HEK293 (cell line): Measurements from ENCODE around the gene WASF2.

Experiments used
- CTCF ChIA-PET: fragments of 350-600 bp; formaldehyde crosslinking; extraction: SDS; loops from one replicate; lab custom pipeline; 2021; ENCODE audit warnings: antibody characterized with exemption; lab: Yijun Ruan, JAX
- POLR2A ChIA-PET: fragments of 300-600 bp; formaldehyde crosslinking; extraction: SDS; loops from one replicate; lab custom pipeline; 2020; ENCODE audit warnings: antibody characterized with exemption, inconsistent platforms; lab: Yijun Ruan, JAX
- H3K27ac ChIP-seq: fragments of 200-500 bp; sonication (Bioruptor generic); 2 replicates; pipeline ENCODE4 v1.5.1; 2014; ENCODE audit warnings: low read depth, low read length, control low read depth, inconsistent platforms; ENCODE audit errors: extremely low read depth
- H3K36me3 ChIP-seq, 2 experiments: fragments of 200-500 bp in 1 of 2; sonication (Bioruptor generic) in 1 of 2; 1 replicate in 1 of 2; 2 replicates in 1 of 2; pipeline ENCODE4 v1.5.1; 2014 to 2017; ENCODE audit warnings: inconsistent platforms in 2 of 2, low read length in 2 of 2; ENCODE audit not compliant: control insufficient read depth in 2 of 2, insufficient read depth in 1 of 2
- H3K4me1 ChIP-seq: fragments of 200-500 bp; sonication (Bioruptor generic); 2 replicates; pipeline ENCODE4 v1.5.1; 2014; ENCODE audit warnings: mild to moderate bottlenecking, low read length, inconsistent platforms; ENCODE audit not compliant: control insufficient read depth, insufficient read depth
- H3K4me3 ChIP-seq: 2 replicates; pipeline ENCODE4 v1.5.1; 2011; ENCODE audit warnings: low read depth, mild to moderate bottlenecking, control low read depth, low read length, moderate library complexity
- H3K9me3 ChIP-seq: fragments of 200-500 bp; sonication (Bioruptor generic); 2 replicates; pipeline ENCODE4 v1.5.1; 2014; ENCODE audit warnings: low read depth, low read length, inconsistent platforms; ENCODE audit not compliant: control insufficient read depth, insufficient read depth
- BCL11B ChIP-seq: fragments of 450-650 bp; formaldehyde crosslinking; IDR thresholded peaks from 2 replicates; pipeline ENCODE4 v1.5.1; 2016; ENCODE audit warnings: low read depth, missing biosample characterization, missing genetic modification characterization
- GLIS1 ChIP-seq: fragments of 450-650 bp; formaldehyde crosslinking; IDR thresholded peaks from 2 replicates; pipeline ENCODE4 v1.5.1; 2016; ENCODE audit warnings: missing biosample characterization, missing genetic modification characterization
- KLF10 ChIP-seq: fragments of 450-650 bp; IDR thresholded peaks from 2 replicates; pipeline ENCODE4 v1.5.1; 2018; ENCODE audit warnings: missing biosample characterization, mild to moderate bottlenecking, missing genetic modification characterization
- SCRT2 ChIP-seq: fragments of 450-650 bp; formaldehyde crosslinking; IDR thresholded peaks from 2 replicates; pipeline ENCODE4 v1.5.1; 2016; ENCODE audit warnings: missing biosample characterization, missing genetic modification characterization
- SP3 ChIP-seq: fragments of 450-650 bp; formaldehyde crosslinking; IDR thresholded peaks from 2 replicates; pipeline ENCODE4 v1.5.1; 2016; ENCODE audit warnings: missing biosample characterization, missing genetic modification characterization
- ZBTB20 ChIP-seq: fragments of 450-650 bp; formaldehyde crosslinking; IDR thresholded peaks from 2 replicates; pipeline ENCODE4 v1.5.1; 2016; ENCODE audit warnings: missing biosample characterization, missing genetic modification characterization
- ZNF140 ChIP-seq: fragments of 450-650 bp; formaldehyde crosslinking; IDR thresholded peaks from 2 replicates; pipeline ENCODE4 v1.5.1; 2016; ENCODE audit warnings: missing biosample characterization, missing genetic modification characterization
- ZNF155 ChIP-seq: fragments of 450-650 bp; formaldehyde crosslinking; IDR thresholded peaks from 2 replicates; pipeline ENCODE4 v1.5.1; 2016; ENCODE audit warnings: missing biosample characterization, missing genetic modification characterization
- ZNF169 ChIP-seq: fragments of 450-650 bp; formaldehyde crosslinking; IDR thresholded peaks from 2 replicates; pipeline ENCODE4 v1.5.1; 2016; ENCODE audit warnings: missing biosample characterization, missing genetic modification characterization
- ZNF350 ChIP-seq: fragments of 450-650 bp; formaldehyde crosslinking; IDR thresholded peaks from 2 replicates; pipeline ENCODE4 v1.5.0; 2017; ENCODE audit warnings: missing biosample characterization, mild to moderate bottlenecking, missing genetic modification characterization
- ZNF747 ChIP-seq: fragments of 450-650 bp; formaldehyde crosslinking; IDR thresholded peaks from 2 replicates; pipeline ENCODE4 v1.5.1; 2016; ENCODE audit warnings: missing biosample characterization, missing genetic modification characterization
- ZNF776 ChIP-seq: fragments of 450-650 bp; formaldehyde crosslinking; IDR thresholded peaks from 2 replicates; pipeline ENCODE4 v1.5.0; 2017; ENCODE audit warnings: missing biosample characterization, missing genetic modification characterization, borderline replicate concordance
- ZSCAN16 ChIP-seq: fragments of 450-650 bp; formaldehyde crosslinking; IDR thresholded peaks from 2 replicates; pipeline ENCODE4 v1.5.1; 2016; ENCODE audit warnings: missing biosample characterization, missing genetic modification characterization
- TF ChIP-seq, protein P1 (sequence below): fragments of 450-650 bp; formaldehyde crosslinking; IDR thresholded peaks from 2 replicates; pipeline ENCODE4 v1.5.1; 2016; ENCODE audit warnings: missing biosample characterization, missing genetic modification characterization
- TF ChIP-seq, protein P2 (sequence below): sonication (generic); formaldehyde crosslinking; IDR thresholded peaks from 2 replicates; pipeline ENCODE4 v1.8.1; 2022; ENCODE audit warnings: mild to moderate bottlenecking, moderate library complexity, missing genetic modification reagents
- TF ChIP-seq, protein P3 (sequence below): fragments of 450-650 bp; formaldehyde crosslinking; IDR thresholded peaks from 2 replicates; pipeline ENCODE4 v1.5.1; 2017; ENCODE audit warnings: missing biosample characterization, missing genetic modification characterization
- TF ChIP-seq, protein P4 (sequence below): fragments of 450-650 bp; formaldehyde crosslinking; IDR thresholded peaks from 2 replicates; pipeline ENCODE4 v1.5.1; 2017; ENCODE audit warnings: missing biosample characterization, mild to moderate bottlenecking, missing genetic modification characterization, moderate library complexity
- TF ChIP-seq, protein P5 (sequence below): fragments of 450-650 bp; formaldehyde crosslinking; IDR thresholded peaks from 2 replicates; pipeline ENCODE4 v1.5.1; 2016; ENCODE audit warnings: missing biosample characterization, missing genetic modification characterization
- TF ChIP-seq, protein P6 (sequence below): fragments of 450-650 bp; formaldehyde crosslinking; IDR thresholded peaks from 2 replicates; pipeline ENCODE4 v1.5.1; 2016; ENCODE audit warnings: missing biosample characterization, missing genetic modification characterization

The WASF2 gene

DNA sequence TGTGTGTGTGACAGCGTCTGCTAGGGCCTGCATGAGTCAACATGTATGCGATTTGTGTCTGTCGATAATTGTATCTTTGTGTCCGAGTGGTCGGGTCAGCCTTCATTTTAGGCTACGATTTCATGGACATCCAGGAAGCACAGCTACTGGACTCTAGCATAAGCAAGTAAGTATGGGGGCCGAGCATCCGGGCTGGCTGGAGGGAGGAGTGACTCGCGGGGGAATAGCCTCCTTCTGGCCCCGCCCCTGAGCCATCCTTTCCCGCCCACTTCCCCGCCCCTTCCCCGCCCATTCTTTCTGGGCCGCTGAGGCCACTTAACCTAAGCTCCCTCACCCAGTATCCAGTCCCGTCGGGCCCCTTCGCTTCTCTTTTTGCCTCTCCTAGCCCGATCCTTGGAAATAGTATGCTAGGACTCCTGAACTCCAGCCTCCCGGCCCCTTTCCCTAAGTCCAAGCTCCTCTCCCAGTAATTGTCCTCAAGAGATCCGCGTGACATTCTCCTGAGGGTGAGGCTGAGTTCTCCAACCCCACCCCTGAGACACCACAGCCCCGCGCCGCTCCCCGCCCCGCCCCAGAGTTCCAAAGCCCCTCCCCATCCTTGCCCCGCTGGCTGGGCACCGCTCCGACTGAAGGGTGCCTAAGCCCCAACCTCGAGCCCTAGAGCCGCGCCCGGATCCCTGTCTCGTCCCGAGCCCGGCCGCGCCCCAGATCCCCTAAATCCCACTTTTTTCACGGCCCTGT lies 124.4 kb downstream of the WASF2 start (continued):
- TF ChIP-seq, protein P1, sequence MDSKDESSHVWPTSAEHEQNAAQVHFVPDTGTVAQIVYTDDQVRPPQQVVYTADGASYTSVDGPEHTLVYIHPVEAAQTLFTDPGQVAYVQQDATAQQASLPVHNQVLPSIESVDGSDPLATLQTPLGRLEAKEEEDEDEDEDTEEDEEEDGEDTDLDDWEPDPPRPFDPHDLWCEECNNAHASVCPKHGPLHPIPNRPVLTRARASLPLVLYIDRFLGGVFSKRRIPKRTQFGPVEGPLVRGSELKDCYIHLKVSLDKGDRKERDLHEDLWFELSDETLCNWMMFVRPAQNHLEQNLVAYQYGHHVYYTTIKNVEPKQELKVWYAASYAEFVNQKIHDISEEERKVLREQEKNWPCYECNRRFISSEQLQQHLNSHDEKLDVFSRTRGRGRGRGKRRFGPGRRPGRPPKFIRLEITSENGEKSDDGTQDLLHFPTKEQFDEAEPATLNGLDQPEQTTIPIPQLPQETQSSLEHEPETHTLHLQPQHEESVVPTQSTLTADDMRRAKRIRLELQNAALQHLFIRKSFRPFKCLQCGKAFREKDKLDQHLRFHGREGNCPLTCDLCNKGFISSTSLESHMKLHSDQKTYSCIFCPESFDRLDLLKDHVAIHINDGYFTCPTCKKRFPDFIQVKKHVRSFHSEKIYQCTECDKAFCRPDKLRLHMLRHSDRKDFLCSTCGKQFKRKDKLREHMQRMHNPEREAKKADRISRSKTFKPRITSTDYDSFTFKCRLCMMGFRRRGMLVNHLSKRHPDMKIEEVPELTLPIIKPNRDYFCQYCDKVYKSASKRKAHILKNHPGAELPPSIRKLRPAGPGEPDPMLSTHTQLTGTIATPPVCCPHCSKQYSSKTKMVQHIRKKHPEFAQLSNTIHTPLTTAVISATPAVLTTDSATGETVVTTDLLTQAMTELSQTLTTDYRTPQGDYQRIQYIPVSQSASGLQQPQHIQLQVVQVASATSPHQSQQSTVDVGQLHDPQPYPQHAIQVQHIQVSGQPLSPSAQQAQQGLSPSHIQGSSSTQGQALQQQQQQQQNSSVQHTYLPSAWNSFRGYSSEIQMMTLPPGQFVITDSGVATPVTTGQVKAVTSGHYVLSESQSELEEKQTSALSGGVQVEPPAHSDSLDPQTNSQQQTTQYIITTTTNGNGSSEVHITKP, result peak; percentile 90
- TF ChIP-seq KLF10 (tag by site-specific recombination) (peak; percentile 87), GLIS1 (tag by site-specific recombination) (no peak), ZNF169 (tag by site-specific recombination) (no peak), ZNF140 (tag by site-specific recombination) (no peak), ZNF747 (tag by site-specific recombination) (no peak), ZNF155 (tag by site-specific recombination) (no peak), ZNF350 (tag by site-specific recombination) (no peak), ZSCAN16 (no peak)
- TF ChIP-seq, protein P2, sequence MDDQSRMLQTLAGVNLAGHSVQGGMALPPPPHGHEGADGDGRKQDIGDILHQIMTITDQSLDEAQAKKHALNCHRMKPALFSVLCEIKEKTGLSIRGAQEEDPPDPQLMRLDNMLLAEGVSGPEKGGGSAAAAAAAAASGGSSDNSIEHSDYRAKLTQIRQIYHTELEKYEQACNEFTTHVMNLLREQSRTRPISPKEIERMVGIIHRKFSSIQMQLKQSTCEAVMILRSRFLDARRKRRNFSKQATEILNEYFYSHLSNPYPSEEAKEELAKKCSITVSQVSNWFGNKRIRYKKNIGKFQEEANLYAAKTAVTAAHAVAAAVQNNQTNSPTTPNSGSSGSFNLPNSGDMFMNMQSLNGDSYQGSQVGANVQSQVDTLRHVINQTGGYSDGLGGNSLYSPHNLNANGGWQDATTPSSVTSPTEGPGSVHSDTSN, result no peak
- TF ChIP-seq, protein P3, sequence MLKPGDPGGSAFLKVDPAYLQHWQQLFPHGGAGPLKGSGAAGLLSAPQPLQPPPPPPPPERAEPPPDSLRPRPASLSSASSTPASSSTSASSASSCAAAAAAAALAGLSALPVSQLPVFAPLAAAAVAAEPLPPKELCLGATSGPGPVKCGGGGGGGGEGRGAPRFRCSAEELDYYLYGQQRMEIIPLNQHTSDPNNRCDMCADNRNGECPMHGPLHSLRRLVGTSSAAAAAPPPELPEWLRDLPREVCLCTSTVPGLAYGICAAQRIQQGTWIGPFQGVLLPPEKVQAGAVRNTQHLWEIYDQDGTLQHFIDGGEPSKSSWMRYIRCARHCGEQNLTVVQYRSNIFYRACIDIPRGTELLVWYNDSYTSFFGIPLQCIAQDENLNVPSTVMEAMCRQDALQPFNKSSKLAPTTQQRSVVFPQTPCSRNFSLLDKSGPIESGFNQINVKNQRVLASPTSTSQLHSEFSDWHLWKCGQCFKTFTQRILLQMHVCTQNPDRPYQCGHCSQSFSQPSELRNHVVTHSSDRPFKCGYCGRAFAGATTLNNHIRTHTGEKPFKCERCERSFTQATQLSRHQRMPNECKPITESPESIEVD (tag by site-specific recombination), result no peak
- TF ChIP-seq, protein P4, sequence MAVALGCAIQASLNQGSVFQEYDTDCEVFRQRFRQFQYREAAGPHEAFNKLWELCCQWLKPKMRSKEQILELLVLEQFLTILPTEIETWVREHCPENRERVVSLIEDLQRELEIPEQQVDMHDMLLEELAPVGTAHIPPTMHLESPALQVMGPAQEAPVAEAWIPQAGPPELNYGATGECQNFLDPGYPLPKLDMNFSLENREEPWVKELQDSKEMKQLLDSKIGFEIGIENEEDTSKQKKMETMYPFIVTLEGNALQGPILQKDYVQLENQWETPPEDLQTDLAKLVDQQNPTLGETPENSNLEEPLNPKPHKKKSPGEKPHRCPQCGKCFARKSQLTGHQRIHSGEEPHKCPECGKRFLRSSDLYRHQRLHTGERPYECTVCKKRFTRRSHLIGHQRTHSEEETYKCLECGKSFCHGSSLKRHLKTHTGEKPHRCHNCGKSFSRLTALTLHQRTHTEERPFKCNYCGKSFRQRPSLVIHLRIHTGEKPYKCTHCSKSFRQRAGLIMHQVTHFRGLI, result peak; percentile 77; the same call in 1 of the 2 replicates
- TF ChIP-seq, protein P5, sequence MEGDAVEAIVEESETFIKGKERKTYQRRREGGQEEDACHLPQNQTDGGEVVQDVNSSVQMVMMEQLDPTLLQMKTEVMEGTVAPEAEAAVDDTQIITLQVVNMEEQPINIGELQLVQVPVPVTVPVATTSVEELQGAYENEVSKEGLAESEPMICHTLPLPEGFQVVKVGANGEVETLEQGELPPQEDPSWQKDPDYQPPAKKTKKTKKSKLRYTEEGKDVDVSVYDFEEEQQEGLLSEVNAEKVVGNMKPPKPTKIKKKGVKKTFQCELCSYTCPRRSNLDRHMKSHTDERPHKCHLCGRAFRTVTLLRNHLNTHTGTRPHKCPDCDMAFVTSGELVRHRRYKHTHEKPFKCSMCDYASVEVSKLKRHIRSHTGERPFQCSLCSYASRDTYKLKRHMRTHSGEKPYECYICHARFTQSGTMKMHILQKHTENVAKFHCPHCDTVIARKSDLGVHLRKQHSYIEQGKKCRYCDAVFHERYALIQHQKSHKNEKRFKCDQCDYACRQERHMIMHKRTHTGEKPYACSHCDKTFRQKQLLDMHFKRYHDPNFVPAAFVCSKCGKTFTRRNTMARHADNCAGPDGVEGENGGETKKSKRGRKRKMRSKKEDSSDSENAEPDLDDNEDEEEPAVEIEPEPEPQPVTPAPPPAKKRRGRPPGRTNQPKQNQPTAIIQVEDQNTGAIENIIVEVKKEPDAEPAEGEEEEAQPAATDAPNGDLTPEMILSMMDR (tag by site-specific recombination), result no peak

DNA sequence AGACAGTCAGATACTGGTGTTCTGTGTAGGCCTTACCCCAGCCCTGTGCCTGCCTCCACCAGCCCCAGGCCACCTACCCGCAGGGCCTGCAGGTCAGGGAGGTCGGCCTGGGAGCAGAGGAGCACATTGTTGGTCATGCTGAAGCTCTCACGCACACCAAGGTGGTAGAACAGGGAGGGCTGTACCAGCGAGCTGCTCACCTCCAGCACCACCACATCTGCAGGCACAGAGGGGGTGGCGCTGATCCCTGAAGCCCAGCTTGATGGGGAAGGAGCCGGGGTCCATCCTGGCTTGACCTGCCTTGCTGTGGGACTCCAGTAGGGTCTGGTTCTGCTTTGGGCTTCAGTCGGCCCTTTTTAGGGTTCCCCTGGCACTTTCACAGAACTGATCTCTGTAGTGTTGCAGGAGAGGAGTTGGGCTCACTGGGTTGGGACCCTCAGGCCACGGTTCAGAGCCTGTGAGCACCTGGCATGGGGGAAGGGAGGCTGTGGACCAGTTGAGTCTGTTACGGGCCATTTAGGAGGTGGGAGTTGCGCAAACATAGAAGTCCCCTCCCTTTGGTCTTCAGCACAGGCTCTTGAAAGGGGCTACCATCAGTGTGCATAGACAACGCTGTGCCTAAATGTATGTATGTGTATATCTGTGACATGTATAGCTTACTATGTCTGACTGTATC lies 125.1 kb downstream of the WASF2 start:
- Histone ChIP-seq H3K27ac (no peak overlapping the region), H3K4me1 (peaks cover 2% of the 10 kb centered on the region; the same call in 1 of the 2 replicates), H3K36me3 (peaks cover 0 to 34% of the 10 kb centered on the region in 2 experiments; a peak in 1 of 3 replicates), H3K4me3 (no peak overlapping the region; the same call in 1 of the 2 replicates), H3K9me3 (no peaks in the 10 kb centered on the region)
- TF ChIP-seq SP3 (tag by site-specific recombination) (no peak), SCRT2 (tag by site-specific recombination) (no peak), ZNF776 (tag by site-specific recombination) (no peak), ZBTB20 (tag by site-specific recombination) (no peak), BCL11B (tag by site-specific recombination) (0 out of 2 replicates have a peak, but pooled peaks have one; percentile 17)
- TF ChIP-seq, protein P6, sequence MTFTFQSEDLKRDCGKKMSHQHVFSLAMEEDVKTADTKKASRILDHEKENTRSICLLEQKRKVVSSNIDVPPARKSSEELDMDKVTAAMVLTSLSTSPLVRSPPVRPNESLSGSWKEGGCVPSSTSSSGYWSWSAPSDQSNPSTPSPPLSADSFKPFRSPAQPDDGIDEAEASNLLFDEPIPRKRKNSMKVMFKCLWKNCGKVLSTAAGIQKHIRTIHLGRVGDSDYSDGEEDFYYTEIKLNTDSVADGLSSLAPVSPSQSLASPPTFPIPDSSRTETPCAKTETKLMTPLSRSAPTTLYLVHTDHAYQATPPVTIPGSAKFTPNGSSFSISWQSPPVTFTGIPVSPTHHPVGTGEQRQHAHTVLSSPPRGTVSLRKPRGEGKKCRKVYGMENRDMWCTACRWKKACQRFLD, result no peak
- CTCF ChIA-PET, result interaction anchor here (0.7 to 5.1 kb wide), 15 partner anchors 10 to 319 kb away, joined by 3 to 84 read pairs (median 4); no protein-coding TSS in a partner anchor
- POLR2A ChIA-PET, result interaction anchor here (0.8 to 2.6 kb wide), 17 partner anchors 8 to 1217 kb away, joined by 3 to 23 read pairs (median 5); partner anchors contain the start of genes CD164L2, SLC9A1 and SYTL1
